Common myeloid progenitor, CD34-positive (primary cell): ENCODE data around the gene SMIM36.

ENCODE experiments used
- CTCF ChIA-PET: fragments of 350-600 bp; sonication (Branson Sonifier 250); formaldehyde crosslinking; loops from one replicate; lab custom pipeline; 2021; ENCODE audit warnings: antibody characterized with exemption; lab: Charles Lee
- POLR2A ChIA-PET: fragments of 350-600 bp; sonication (Branson Sonifier 250); formaldehyde crosslinking; loops from one replicate; lab custom pipeline; 2021; ENCODE audit warnings: antibody characterized with exemption; lab: Charles Lee
- DNase-seq, 3 donors: peaks; one replicate each; pipeline versions ENCODE4 v3.0.0 to v3.0.0-alpha.2; 2013
- H3K27ac ChIP-seq, 2 experiments: 1 replicate in 1 of 2; 2 replicates in 1 of 2; pipeline ENCODE4 v1.7.0; 2013; ENCODE audit warnings: inconsistent platforms in 2 of 2, low read length in 2 of 2, mild to moderate bottlenecking in 2 of 2, low read depth in 1 of 2, moderate library complexity in 1 of 2; ENCODE audit not compliant: severe bottlenecking in 2 of 2, insufficient read depth in 1 of 2, poor library complexity in 1 of 2
- H3K27me3 ChIP-seq, 5 experiments: replicated peaks in 2 of 5; 1 replicate in 3 of 5; 2 replicates in 2 of 5; pipeline versions ENCODE4 v1.6.1 to v1.7.0; 2013; ENCODE audit warnings: low read length in 4 of 5, mild to moderate bottlenecking in 2 of 5, moderate library complexity in 2 of 5, inconsistent platforms in 1 of 5; ENCODE audit not compliant: insufficient read depth in 5 of 5, control insufficient read depth in 4 of 5
- H3K36me3 ChIP-seq, 4 experiments: 1 replicate in 2 of 4; 2 replicates in 2 of 4; pipeline versions ENCODE4 v1.6.1 to v1.7.0; 2013; ENCODE audit warnings: low read length in 3 of 4, control low read depth in 1 of 4, mild to moderate bottlenecking in 1 of 4; ENCODE audit not compliant: control insufficient read depth in 4 of 4, insufficient read depth in 4 of 4
- H3K4me1 ChIP-seq, 4 experiments: 1 replicate in 3 of 4; 2 replicates in 1 of 4; pipeline versions ENCODE4 v1.6.1 to v1.7.1; 2013; ENCODE audit warnings: low read length in 3 of 4, mild to moderate bottlenecking in 3 of 4, control low read depth in 1 of 4, inconsistent platforms in 1 of 4, moderate library complexity in 1 of 4; ENCODE audit not compliant: control insufficient read depth in 4 of 4, insufficient read depth in 4 of 4; ENCODE audit errors: control extremely low read depth in 1 of 4
- H3K4me3 ChIP-seq, 7 experiments: 1 replicate in 4 of 7; 2 replicates in 3 of 7; pipeline versions ENCODE4 v1.5.1 to v1.7.0; 2013; ENCODE audit warnings: mild to moderate bottlenecking in 7 of 7, low read length in 6 of 7, moderate library complexity in 6 of 7, inconsistent platforms in 2 of 7, low read depth in 2 of 7, control low read depth in 1 of 7; ENCODE audit not compliant: insufficient read depth in 4 of 7, control insufficient read depth in 1 of 7; ENCODE audit errors: extremely low read depth in 1 of 7
- H3K9me3 ChIP-seq, 5 experiments: 1 replicate in 4 of 5; 2 replicates in 1 of 5; pipeline versions ENCODE4 v1.6.1 to v1.7.1; 2013; ENCODE audit warnings: low read length in 4 of 5, mild to moderate bottlenecking in 2 of 5, inconsistent platforms in 1 of 5, low read depth in 1 of 5, moderate library complexity in 1 of 5; ENCODE audit not compliant: control insufficient read depth in 4 of 5, insufficient read depth in 2 of 5; ENCODE audit errors: control extremely low read depth in 1 of 5
- whole genome bisulfite sequencing: methylation state at CpG from one replicate; pipeline ENCODE4 v1.1.5; 2013; ENCODE audit not compliant: insufficient coverage; 5-methylcytosine and 5-hydroxymethylcytosine counted together

SMIM36 gene

DNA sequence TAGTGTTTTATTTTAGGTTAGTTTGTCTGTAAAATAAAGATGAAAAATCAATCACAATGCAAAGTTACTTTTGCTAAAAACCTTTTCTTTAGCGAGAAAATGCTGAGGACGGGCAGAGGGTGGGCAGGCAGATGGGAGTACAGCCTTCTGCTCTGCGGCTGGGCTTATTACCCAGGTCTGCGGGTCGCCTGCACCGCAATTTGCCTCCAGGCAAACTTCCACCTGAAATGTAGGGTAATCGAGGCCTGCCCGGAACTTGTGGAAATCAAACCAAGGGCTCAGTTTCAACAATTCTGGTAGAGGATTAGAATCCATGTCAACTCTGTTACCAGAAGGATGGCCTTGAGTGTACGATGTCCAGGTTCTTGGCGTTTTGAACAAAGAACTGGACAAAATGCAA, 67.3 kb downstream of the SMIM36 start:
- H3K36me3 ChIP-seq, result no peaks in the 10 kb centered on the region
- ChIA-PET POLR2A (no interaction called here), CTCF (no interaction called here)
- no peak for DNase-seq
- peaks cover 0 to 6% (median 2%) of the 10 kb centered on the region in 4 experiments for H3K4me1 ChIP-seq
- no peaks in the 10 kb centered on the region for H3K27me3 ChIP-seq
- no peaks in the 10 kb centered on the region for H3K9me3 ChIP-seq
- no peak overlapping the region for H3K4me3 ChIP-seq
- 100% methylated on average over 9 of the region's 10 CpGs for WGBS
- no peak overlapping the region for H3K27ac ChIP-seq

DNA sequence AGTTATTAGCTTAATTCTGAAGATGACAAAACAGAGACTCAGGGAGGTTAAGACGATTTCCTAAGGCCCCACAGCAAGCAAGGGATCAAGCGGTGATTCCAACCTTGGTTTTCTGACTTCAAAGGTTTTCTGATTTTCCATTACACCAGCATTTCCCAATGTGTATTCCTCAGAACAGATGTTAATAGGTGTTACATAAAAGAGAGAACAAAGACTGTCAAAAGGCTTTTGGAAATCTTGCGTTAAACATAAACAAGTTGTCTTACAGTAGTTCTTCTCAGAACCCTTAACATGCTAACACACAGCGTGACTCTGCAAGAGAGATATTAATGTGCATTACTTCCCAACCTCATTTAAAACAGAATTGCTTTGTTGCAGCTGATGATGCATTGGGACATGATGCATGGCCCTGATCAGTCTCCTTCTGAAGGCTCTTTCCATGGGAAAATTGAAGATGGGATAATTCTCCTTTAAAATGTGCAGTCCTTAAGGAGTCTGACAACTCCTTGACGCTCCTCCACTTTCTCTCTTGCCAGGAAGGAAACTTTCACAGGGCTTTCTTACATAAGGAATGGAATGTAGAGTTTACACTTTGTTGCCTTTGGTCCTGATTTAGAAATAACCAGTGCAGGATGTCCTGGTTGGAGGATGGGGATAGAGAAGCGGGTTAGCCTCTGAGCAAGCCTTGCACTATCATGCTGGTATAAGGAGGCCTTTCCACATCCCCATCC, 68.1 kb downstream of the SMIM36 start:
- no peaks in the 10 kb centered on the region for H3K36me3 ChIP-seq
- H3K4me3 ChIP-seq, result no peak overlapping the region
- H3K27me3 ChIP-seq, result no peaks in the 10 kb centered on the region
- POLR2A ChIA-PET, result no interaction called here
- H3K9me3 ChIP-seq, result no peaks in the 10 kb centered on the region
- WGBS, result 100% methylated on average over 5 of the region's 6 CpGs
- CTCF ChIA-PET, result interaction anchor here (1.1 kb wide), 1 partner anchor 10 kb away, joined by 3 read pairs; no protein-coding TSS in a partner anchor
- DNase-seq, result no peak
- H3K4me1 ChIP-seq, result peaks cover 0 to 6% (median 0%) of the 10 kb centered on the region in 4 experiments
- H3K27ac ChIP-seq, result no peak overlapping the region

DNA sequence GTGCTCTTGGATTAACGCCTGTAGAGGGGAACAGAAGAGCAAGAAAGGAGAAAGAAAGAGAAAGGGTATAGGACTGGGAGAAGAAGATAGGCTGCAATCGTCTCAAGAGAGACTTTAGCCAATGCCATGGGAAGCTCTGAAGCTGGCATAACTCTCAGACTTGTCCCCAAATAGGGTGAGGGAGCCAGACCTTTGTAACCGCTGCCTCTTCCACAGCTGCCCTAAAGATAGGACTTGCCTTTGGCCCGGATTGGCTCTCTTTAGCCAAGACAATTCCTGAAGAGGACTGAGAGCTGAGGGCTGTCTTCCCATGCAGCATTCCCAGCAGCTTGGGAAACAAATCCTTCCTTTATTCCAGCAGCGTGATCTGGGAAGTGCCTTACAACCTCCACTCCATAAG, 68.8 kb downstream of the SMIM36 start:
- 100% methylated on average over 4 of the region's 5 CpGs for WGBS

DNA sequence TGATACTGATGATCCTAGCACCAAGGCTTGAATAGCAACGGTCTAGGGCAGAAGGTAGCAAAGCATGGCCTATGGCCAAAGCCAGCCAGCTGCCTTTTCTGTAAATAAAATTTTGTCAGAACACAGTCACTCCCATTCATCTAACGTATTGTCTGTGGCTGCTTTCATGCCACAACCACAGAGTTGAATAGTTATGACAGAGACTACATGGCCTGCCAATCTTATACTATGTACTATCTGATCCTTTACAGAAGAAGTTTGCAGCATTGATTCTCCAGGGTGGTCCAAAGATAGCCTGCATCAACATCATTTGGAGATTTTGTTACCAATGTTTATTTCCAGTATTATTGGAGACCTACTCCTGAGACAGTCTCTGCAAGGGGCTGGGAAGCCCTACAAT, 69.7 kb downstream of the SMIM36 start:
- ChIA-PET POLR2A (no interaction called here), CTCF (no interaction called here)
- Histone ChIP-seq H3K4me3 (no peak overlapping the region), H3K27me3 (no peaks in the 10 kb centered on the region), H3K36me3 (no peaks in the 10 kb centered on the region), H3K27ac (no peak overlapping the region), H3K9me3 (no peaks in the 10 kb centered on the region), H3K4me1 (peaks cover 0 to 17% (median 11%) of the 10 kb centered on the region in 4 experiments)
- WGBS, result 89% methylated on average over 2 of the region's 2 CpGs
- DNase-seq, result no peak

More for the DNA sequence above, 68.8 kb downstream of the SMIM36 start:
- no peak overlapping the region for H3K27ac ChIP-seq
- no peak for DNase-seq
- H3K9me3 ChIP-seq, result no peaks in the 10 kb centered on the region
- ChIA-PET POLR2A (no interaction called here), CTCF (interaction anchor here (1.1 kb wide), 1 partner anchor 10 kb away, joined by 3 read pairs; no protein-coding TSS in a partner anchor)
- no peak overlapping the region for H3K4me3 ChIP-seq
- H3K36me3 ChIP-seq, result no peaks in the 10 kb centered on the region
- H3K27me3 ChIP-seq, result no peaks in the 10 kb centered on the region
- H3K4me1 ChIP-seq, result peaks cover 0 to 8% (median 1%) of the 10 kb centered on the region in 4 experiments

DNA sequence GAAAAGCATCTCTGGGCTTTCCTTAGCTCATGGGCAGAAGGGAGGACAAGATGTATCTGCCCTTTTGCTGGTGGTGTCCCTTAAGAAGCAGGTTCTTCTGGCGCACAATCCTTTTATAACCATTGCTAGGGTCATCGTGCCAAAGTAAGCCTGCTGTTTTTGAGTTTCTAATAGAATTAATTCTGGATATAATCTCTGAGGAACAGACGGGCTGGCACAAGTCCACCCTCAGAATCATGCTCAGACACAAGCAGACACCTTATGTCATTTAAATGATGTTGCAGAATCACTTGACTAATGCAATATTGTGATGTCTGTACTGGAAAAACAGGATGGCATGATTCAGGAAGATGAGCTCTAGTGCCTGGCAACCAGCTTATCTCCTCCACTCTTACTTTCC, 70.9 kb downstream of the SMIM36 start:
- WGBS, result 100% methylated on average over 1 of the region's 3 CpGs
- H3K4me3 ChIP-seq, result no peak overlapping the region
- H3K27me3 ChIP-seq, result no peaks in the 10 kb centered on the region
- ChIA-PET CTCF (no interaction called here), POLR2A (no interaction called here)
- no peaks in the 10 kb centered on the region for H3K36me3 ChIP-seq
- peak; percentile 35 to 71 (median 58) for DNase-seq
- H3K27ac ChIP-seq, result no peak overlapping the region
- H3K9me3 ChIP-seq, result no peaks in the 10 kb centered on the region
- peaks cover 0 to 19% (median 11%) of the 10 kb centered on the region in 4 experiments for H3K4me1 ChIP-seq

DNA sequence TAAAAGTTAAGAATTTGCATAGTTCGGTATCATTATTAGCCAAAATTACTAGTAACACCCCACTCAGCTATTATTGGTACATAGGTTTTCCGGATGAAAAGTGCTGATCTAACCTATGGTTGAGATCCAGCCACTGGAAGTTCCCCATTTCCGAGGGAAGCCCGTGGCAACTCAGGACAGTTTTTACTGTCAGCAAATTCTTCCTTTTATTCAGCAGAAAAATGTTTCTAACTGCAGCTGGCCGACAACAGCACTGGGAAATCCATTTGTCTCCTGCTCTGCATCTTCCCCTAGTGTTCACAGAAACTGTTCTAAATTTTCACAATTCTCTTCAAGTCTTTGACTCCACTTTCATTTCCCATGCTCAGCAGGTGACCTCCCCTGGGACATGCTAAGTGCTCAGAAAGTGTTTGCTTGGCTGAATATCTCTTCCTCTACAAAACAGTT, 74.1 kb downstream of the SMIM36 start:
- Histone ChIP-seq H3K27ac (no peak overlapping the region), H3K4me3 (peak overlapping the region in 2 of 7 experiments; percentile 24 to 63), H3K4me1 (peaks cover 0 to 15% (median 12%) of the 10 kb centered on the region in 4 experiments), H3K27me3 (no peaks in the 10 kb centered on the region), H3K9me3 (no peaks in the 10 kb centered on the region), H3K36me3 (no peaks in the 10 kb centered on the region)
- CTCF ChIA-PET, result interaction anchor here (0.7 kb wide), 1 partner anchor 220 kb away, joined by 3 read pairs; no protein-coding TSS in a partner anchor
- POLR2A ChIA-PET, result no interaction called here
- WGBS, result 0% methylated on average over 4 of the region's 5 CpGs
- peak in 2 of 3 donors; percentile 42 to 49 for DNase-seq
